Activated T-helper 2 cell treated with anti-CD3 and anti-CD28 coated beads, Interferon-gamma antibody, Interleukin-2, Interleukin-4, amounts not matched to agents 10 μg/mL and 5 μg/mL and 100 μg/mL, durations not matched to agents 14 hours and 24 hours and 36 hours (primary cell): ENCODE measurements around the gene ACKR2. TPM values are rescaled to one million over a fixed set of nuclear protein-coding genes. Genes with fewer than 3 reads are reported as not detected.
"Not testable (repeated sequence)": the region's sequence is repeated elsewhere in the genome, so short reads cannot be mapped to it uniquely, and the experiment has no call there.

ENCODE experiments used
- DNase-seq: peaks from one replicate; pipeline ENCODE4 v3.0.0; 2021; ENCODE audit warnings: low spot score
- H3K27ac Mint-ChIP-seq: one replicate; pipeline ENCODE4 v1.8.0; 2021; ENCODE audit warnings: mixed read lengths
- H3K27me3 Mint-ChIP-seq: one replicate; pipeline ENCODE4 v1.8.0; 2021; ENCODE audit warnings: low read depth, mixed read lengths
- H3K36me3 Mint-ChIP-seq: one replicate; pipeline ENCODE4 v1.8.0; 2021; ENCODE audit warnings: low read depth, mixed read lengths
- H3K4me1 Mint-ChIP-seq: one replicate; pipeline ENCODE4 v1.8.0; 2021; ENCODE audit warnings: low read depth, mixed read lengths
- H3K4me3 Mint-ChIP-seq: one replicate; pipeline ENCODE4 v1.8.0; 2021; ENCODE audit warnings: low read depth, mild to moderate bottlenecking, moderate library complexity, mixed read lengths
- H3K9me3 Mint-ChIP-seq: one replicate; pipeline ENCODE4 v1.8.0; 2021; ENCODE audit warnings: mixed read lengths
- intact Hi-C: fragments of 100-400 bp; cut with micrococcal nuclease; formaldehyde crosslinking; loops from one replicate; pipeline ENCODE4 v1.15.1; 2023
- total RNA-seq: library from RNA; stranded (reverse); gene quantifications from 2 replicates; pipeline ENCODE4 v1.2.3, GENCODE V29; 2022

ACKR2 gene
- total RNA-seq, 1 donor from 2014 or later = 1.0 TPM

DNA sequence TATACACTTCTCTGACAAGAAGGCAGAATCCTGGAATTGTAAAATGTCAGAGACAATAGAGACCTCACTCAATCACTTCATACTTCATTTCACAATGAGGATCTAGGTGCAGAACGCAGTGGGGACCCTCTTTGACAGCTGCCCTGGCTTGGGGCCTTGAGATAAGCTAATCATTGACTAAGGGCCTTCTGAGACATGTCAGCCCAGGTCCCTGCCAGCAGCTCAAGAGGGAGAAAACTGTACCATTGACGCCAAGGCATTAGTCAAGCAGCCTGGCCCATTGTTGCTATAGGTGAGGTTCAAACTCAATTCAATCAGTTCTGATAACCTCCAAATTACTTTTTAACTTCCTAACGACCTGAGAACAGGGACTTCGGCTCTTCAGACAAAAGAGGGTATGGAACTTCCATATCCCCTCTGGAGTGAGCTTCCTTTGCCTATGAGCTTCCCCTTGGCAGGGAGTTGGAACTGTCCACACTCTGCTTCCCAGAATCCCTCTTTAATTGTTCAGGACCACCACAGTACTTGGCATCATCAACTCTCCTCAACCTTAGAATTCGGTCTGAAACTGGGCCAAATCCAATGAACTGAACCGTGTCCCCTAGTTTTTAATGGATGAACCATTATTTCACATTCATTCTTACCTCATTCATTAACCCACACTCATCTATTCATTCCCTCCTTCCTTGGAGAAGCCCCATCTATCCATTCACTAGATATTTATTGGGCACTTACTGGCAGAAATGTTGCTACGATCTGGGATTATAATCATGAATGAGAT is 67.9 kb downstream of the ACKR2 start:
- H3K27me3 Mint-ChIP-seq = peaks cover 12% of the 10 kb centered on the region
- intact Hi-C loops = no loop called here
- no peak for DNase-seq
- H3K4me3 Mint-ChIP-seq = no peak overlapping the region
- H3K27ac Mint-ChIP-seq = no peak overlapping the region
- no peaks in the 10 kb centered on the region for H3K9me3 Mint-ChIP-seq
- no peaks in the 10 kb centered on the region for H3K36me3 Mint-ChIP-seq
- H3K4me1 Mint-ChIP-seq = peaks cover 10% of the 10 kb centered on the region

DNA sequence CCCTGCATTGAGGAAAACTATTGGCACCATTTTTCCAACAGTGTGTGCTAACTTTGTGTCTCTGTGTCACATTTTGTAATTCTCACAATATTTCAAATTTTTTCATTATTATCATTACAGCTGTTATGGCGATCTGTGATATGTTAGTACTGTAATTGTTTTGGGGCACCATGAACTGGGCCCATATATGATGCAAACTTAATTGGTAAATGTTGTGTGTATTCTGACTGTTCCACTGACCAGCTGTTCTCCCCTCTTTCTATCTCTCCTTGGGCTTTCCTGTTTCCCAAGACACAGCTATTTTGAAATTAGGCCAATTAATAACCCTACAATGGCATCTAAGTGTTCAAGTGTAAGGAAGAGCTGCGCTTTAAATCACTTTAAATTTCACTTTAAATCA is 68.6 kb downstream of the ACKR2 start:
- Mint-ChIP-seq H3K36me3 (no peaks in the 10 kb centered on the region), H3K4me1 (peaks cover 10% of the 10 kb centered on the region), H3K27ac (no peak overlapping the region), H3K4me3 (no peak overlapping the region), H3K27me3 (peaks cover 9% of the 10 kb centered on the region), H3K9me3 (no peaks in the 10 kb centered on the region)
- intact Hi-C loops = no loop called here
- no peak for DNase-seq

DNA sequence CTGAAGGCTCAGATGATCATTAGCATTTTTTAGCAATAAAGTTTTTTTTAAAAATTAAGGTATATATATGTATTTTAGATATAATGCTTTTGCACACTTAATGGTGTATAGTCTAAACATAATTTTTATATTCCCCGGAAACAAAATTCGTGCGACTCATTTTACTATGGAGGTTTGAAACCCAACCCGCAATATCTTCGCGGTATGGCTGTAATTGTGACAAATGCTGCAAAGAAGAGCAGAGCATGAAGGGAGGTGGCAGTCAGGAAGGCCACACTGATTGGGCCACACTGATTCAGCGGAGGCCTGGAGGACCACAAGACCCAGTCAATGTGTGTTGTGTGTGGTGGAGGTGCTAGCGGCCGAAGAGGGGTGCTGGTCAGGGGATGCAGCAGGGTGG is 70.9 kb downstream of the ACKR2 start:
- peaks cover 10% of the 10 kb centered on the region for H3K4me1 Mint-ChIP-seq
- intact Hi-C loops = no loop called here
- H3K36me3 Mint-ChIP-seq = no peaks in the 10 kb centered on the region
- H3K27me3 Mint-ChIP-seq = peaks cover 11% of the 10 kb centered on the region
- no peak for DNase-seq
- no peak overlapping the region for H3K27ac Mint-ChIP-seq
- H3K4me3 Mint-ChIP-seq = peak overlapping the region; percentile 83
- H3K9me3 Mint-ChIP-seq = no peaks in the 10 kb centered on the region

DNA sequence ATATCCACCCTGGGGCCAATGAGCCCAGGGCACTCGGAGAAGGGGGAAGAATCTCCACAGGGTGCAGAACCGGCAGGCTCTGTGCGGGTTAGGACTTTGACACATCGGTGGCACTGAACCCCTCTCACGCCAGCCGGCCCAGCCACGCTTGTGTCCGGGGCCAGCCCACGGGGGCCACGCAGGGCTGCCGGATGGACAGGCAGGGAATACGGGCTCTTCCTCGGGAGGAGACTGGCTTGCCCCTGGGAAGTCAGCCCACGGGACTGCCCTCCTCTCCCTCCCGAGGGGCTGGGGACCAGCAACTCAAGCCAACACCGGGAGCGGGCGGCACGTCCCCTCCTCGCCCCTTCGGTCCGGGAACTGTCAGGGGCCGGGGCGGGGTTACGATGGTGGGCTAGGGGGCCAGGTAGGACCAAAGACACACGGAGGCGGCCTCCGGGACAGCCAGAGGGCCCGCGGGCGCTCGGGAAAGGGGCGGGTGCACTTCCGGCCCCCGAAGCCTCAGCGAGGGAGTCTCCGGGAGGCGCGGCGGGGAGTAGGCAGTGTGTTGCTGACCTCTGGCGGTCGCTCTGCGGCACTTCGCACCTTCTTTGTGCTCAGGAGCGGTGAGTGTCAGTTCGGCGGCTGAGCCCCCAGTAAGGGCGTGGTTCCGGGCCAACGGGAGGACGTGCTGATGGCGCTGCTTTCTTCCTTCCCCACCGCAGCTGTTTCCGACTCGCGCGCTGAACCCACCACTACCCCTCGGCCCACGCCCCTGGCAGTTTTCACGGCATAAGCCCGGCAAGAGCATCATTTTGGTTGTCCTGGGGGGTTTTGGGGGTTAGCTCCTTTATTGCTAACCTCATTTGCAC is 71.6 kb downstream of the ACKR2 start:
- no peaks in the 10 kb centered on the region for H3K36me3 Mint-ChIP-seq
- DNase-seq = peak; percentile 85
- H3K4me3 Mint-ChIP-seq = peak overlapping the region; percentile 83
- H3K27ac Mint-ChIP-seq = peak overlapping the region; percentile 77
- peaks cover 10% of the 10 kb centered on the region for H3K4me1 Mint-ChIP-seq
- no peaks in the 10 kb centered on the region for H3K9me3 Mint-ChIP-seq
- intact Hi-C loops = loop anchor here (1.0 kb wide), 3 partner anchors 50 to 243 kb away; no protein-coding TSS in a partner anchor
- peaks cover 13% of the 10 kb centered on the region for H3K27me3 Mint-ChIP-seq

DNA sequence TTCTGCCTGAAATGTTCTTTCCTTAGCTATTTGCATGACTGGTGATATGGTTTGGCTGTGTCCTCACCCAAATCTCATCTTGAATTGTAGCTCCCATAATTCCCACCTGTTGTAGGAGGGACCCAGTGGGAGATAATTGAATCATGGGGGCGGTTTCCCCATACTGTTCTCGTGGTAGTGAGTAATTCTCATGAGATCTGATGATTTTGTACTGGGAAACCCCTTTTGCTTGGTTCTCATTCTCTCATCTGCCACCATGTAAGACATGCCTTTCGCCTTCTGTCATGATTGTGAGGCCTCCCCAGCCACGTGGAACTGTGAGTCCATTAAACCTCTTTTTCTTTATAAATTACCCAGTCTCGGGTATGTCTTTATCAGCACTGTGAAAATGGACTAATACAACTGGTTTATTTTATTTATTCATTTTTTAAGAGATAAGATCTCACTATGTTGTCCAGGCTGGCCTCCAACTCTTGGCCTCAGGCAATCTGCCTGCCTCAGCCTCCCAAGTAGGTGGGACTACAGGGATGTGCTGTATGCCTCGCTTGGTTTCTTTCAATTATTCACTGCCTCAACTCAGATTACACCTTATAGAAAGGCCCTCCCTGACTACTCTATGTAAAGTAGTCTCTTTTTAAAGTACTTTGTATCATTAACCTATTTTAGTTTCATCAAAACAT is 74.1 kb downstream of the ACKR2 start:
- intact Hi-C loops, DNase-seq, H3K36me3 Mint-ChIP-seq, H3K4me3 Mint-ChIP-seq, H3K27ac Mint-ChIP-seq, H3K9me3 Mint-ChIP-seq: not testable (repeated sequence)
- Mint-ChIP-seq H3K4me1 (peaks cover 10% of the 10 kb centered on the region), H3K27me3 (peaks cover 14% of the 10 kb centered on the region)

DNA sequence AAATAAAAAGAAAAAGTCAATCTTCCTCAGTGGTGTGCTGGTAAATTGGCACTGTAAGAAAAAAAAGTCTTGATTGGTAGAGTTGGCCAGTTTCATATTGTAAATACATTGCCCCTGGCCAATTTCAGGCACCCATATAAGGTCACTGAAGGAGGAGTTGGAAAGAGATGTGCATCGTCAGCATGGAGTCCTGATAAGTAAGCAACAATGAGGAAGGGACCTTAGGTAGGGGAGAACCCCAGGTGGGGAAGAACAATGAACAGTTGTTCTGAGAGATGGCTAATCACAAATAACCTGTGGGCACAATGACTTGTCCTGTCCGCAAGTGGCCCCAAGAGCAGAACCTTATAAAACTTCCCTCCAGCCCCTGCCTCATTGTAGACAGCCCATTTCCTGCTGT is 75.1 kb downstream of the ACKR2 start:
- H3K9me3 Mint-ChIP-seq = no peaks in the 10 kb centered on the region
- no peaks in the 10 kb centered on the region for H3K36me3 Mint-ChIP-seq
- H3K27me3 Mint-ChIP-seq = peaks cover 16% of the 10 kb centered on the region
- H3K4me3 Mint-ChIP-seq = no peak overlapping the region
- intact Hi-C loops = no loop called here
- DNase-seq = no peak
- H3K4me1 Mint-ChIP-seq = peaks cover 10% of the 10 kb centered on the region
- H3K27ac Mint-ChIP-seq = no peak overlapping the region

DNA sequence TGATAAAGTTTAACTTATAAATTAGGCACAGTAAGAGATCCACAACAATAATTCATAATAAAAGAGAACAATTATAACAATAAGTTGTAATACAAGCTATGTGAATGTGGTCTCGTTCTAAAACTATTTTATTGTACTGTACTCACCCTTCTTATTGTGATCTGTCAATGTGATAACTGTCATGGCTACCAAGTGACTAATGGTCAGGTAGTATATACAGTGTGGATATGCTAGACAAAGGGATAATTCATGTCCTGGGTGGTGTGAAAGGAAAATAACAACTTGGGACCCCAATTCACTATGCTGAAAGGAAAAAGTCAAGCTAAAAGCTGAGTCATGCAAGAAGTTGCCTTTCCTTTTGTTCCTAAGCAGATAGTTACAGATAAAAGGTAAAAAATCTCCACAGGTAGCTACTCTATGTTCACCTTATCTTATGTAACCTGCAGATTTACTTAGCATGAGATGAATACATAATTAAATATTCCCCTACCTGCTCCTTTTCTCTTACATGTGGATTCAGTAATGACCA is 77.1 kb downstream of the ACKR2 start:
- Mint-ChIP-seq H3K9me3 (no peaks in the 10 kb centered on the region), H3K27ac (no peak overlapping the region), H3K4me3 (no peak overlapping the region), H3K27me3 (peaks cover 12% of the 10 kb centered on the region), H3K4me1 (peaks cover 6% of the 10 kb centered on the region), H3K36me3 (no peaks in the 10 kb centered on the region)
- no peak for DNase-seq
- intact Hi-C loops = no loop called here

DNA sequence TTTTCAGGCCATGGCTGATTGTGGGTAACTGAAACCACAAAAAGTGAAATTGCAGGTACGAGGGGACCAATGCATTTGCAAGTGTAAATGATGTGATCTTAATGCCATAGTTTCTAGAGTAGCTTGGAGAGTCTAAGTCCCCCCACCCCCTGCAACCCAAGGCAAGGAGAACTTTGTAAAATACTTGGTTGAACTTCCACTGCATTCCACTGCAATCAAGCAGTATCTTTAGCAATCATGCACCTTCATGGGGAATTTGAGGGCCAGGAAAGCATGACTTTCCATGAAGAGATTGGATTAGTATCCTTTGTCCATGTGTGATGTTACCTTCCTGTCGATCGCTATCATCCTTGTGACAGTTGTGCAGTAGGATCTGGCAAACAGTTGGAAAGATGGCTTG is 77.8 kb downstream of the ACKR2 start:
- Mint-ChIP-seq H3K9me3 (no peaks in the 10 kb centered on the region), H3K4me1 (peaks cover 6% of the 10 kb centered on the region), H3K27me3 (peaks cover 12% of the 10 kb centered on the region), H3K27ac (no peak overlapping the region), H3K4me3 (no peak overlapping the region), H3K36me3 (no peaks in the 10 kb centered on the region)
- intact Hi-C loops = no loop called here
- no peak for DNase-seq

DNA sequence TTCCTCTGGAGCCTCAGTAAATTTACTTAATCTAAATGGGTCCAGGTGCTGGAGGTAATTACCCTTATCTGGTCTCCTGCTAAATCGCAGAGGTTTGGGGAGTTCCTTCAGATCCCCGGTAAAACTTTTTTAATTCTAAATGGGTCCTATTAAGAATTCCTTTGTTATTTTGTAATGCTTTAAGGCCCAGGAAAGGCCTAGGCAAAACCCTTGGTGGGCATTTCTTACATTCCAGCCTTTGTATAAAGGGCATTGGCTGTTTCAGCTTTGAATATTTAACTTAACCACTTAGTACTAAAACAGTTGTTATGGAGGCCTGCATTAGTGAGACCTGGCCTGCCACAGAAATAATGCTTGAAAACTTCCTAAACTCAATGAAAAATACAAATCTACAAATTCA is 81.8 kb downstream of the ACKR2 start:
- DNase-seq = no peak
- H3K36me3 Mint-ChIP-seq = no peaks in the 10 kb centered on the region
- intact Hi-C loops = no loop called here
- no peak overlapping the region for H3K27ac Mint-ChIP-seq
- H3K4me3 Mint-ChIP-seq = no peak overlapping the region
- H3K4me1 Mint-ChIP-seq = peaks cover 12% of the 10 kb centered on the region
- peaks cover 9% of the 10 kb centered on the region for H3K27me3 Mint-ChIP-seq
- H3K9me3 Mint-ChIP-seq = no peaks in the 10 kb centered on the region

DNA sequence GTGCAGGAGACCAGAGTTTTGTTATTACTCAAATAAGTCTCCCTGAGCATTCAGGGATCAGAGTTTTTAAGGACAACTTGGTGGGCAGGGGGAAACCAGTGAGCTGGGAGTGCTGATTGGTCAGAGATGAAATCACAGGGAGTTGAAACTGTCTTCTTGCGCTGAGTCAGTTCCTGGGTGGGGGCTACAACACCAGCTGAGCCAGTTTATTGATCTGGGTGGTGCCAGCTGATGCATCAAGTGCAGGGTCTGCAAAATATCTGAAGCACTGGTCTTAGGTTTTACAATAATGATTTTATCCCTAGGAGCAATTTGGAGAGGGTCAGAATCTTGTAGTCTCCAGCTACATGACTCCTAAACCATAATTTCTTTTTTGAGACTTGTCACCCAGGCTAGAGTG is 82.9 kb downstream of the ACKR2 start:
- Mint-ChIP-seq H3K9me3 (no peaks in the 10 kb centered on the region), H3K4me3 (no peak overlapping the region), H3K27me3 (peaks cover 6% of the 10 kb centered on the region), H3K4me1 (peaks cover 12% of the 10 kb centered on the region), H3K36me3 (no peaks in the 10 kb centered on the region), H3K27ac (no peak overlapping the region)
- intact Hi-C loops = no loop called here
- DNase-seq = no peak

DNA sequence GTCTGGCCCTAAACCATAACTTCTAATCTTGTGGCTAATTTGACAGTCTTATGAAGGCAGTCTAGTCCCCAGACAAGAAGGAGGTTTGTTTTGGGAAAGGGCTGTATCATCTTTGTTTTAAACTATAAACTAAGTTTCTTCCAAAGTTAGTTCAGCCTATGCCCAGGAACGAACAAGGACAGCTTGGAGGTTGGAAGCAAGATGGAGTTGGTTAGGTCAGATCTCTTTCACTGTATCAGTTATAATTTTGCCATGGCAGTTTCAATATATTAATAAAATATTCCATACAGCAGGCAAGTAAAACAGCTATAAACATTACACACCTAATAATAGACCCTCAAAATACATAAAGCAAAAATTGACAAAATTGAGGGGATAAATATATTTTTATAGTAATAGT is 83.6 kb downstream of the ACKR2 start:
- Mint-ChIP-seq H3K9me3 (no peaks in the 10 kb centered on the region), H3K4me1 (peaks cover 12% of the 10 kb centered on the region), H3K27ac (no peak overlapping the region), H3K4me3 (no peak overlapping the region), H3K27me3 (peaks cover 4% of the 10 kb centered on the region), H3K36me3 (no peaks in the 10 kb centered on the region)
- no peak for DNase-seq
- intact Hi-C loops = no loop called here

DNA sequence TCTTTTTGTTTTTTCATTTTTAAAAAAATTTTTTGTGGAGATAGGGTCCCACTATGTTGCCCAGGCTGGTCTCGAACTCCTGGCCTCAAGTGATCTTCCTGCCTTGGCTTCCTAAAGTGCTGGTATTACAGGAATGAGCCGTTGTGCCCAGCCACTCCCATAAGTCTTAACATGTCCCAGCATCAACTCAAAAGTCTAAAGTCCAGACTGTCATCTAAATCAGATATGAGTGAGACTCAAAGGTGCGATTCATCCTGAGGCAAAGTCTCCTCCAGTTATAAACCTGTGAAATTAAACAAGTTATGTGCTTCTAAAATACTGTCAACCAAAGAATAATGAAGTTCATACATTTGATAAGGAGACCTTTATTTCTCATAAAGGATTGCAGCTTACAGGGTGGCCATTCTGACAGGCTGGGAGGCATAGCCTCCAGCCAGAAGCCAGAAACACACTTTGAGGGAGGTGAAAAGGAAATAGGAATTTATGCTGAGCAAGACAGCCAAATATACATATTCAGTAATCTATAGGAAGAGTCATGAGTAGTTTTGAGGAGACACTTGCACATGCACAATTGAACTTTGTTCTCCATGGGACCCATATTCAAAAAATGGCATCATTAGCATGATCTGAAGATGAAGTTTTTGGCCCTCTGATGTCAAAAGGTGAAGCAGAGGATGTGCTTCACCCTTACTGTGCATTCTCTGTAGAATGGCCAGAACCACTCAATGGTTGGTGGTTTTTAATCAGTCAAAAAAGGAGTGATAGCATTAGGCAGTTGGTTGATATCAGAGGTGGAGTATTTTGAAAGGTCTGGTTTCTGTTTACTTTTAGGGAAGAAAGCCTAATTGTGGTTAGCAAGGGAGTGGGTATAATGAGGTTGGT is 85.7 kb downstream of the ACKR2 start:
- peaks cover 12% of the 10 kb centered on the region for H3K4me1 Mint-ChIP-seq
- no peak for DNase-seq
- H3K4me3 Mint-ChIP-seq = no peak overlapping the region
- no peak overlapping the region for H3K27ac Mint-ChIP-seq
- intact Hi-C loops = no loop called here
- H3K9me3 Mint-ChIP-seq = no peaks in the 10 kb centered on the region
- H3K36me3 Mint-ChIP-seq = no peaks in the 10 kb centered on the region
- H3K27me3 Mint-ChIP-seq = no peaks in the 10 kb centered on the region
